IPS DF 4.7 (cell line): ENCODE measurements around the gene R3HDM4.

ENCODE experiments used
- DNase-seq: peaks from one replicate; pipeline ENCODE4 v3.0.0-alpha.2; 2013; ENCODE audit warnings: low spot score; ENCODE audit errors: extremely low read depth

Gene R3HDM4

GRCh38 chr19:917323-918151 is 4.5 kb upstream of the R3HDM4 start, which contains the start of gene KISS1R:
Gene KISS1R (plus strand): TSS chr19:917333. CDS start chr19:917503, 170 bp downstream.
- DNase-seq = no peak

- no peak for DNase-seq
Measured at GRCh38 chr19:916645-917322, 3.8 kb upstream of the R3HDM4 start.

GRCh38 chr19:912181-913079 is 589 bp downstream of the R3HDM4 start:
- no peak for DNase-seq

- DNase-seq = no peak
Measured at GRCh38 chr19:911197-912033, 1.6 kb downstream of the R3HDM4 start.

GRCh38 chr19:907183-907853 is 5.7 kb downstream of the R3HDM4 start:
- no peak for DNase-seq

GRCh38 chr19:906480-906879 is 6.5 kb downstream of the R3HDM4 start:
- no peak for DNase-seq

GRCh38 chr19:904545-904944 is 8.5 kb downstream of the R3HDM4 start:
- DNase-seq = no peak

- no peak for DNase-seq
Measured at GRCh38 chr19:903266-903797, 9.7 kb downstream of the R3HDM4 start.

GRCh38 chr19:902446-903226 is 10.4 kb downstream of the R3HDM4 start:
- DNase-seq = no peak

- DNase-seq = no peak
Measured at GRCh38 chr19:902093-902370, 11.0 kb downstream of the R3HDM4 start.

- no peak for DNase-seq
Measured at GRCh38 chr19:901216-902092, 11.6 kb downstream of the R3HDM4 start.

GRCh38 chr19:900302-901111 is 12.5 kb downstream of the R3HDM4 start:
- no peak for DNase-seq

GRCh38 chr19:900043-900301 is 13.0 kb downstream of the R3HDM4 start:
- DNase-seq = no peak

GRCh38 chr19:899336-900042 is 13.5 kb downstream of the R3HDM4 start:
- no peak for DNase-seq

GRCh38 chr19:898663-899062 is 14.4 kb downstream of the R3HDM4 start:
- no peak for DNase-seq

- no peak for DNase-seq
Measured at GRCh38 chr19:897442-898039, 15.5 kb downstream of the R3HDM4 start.

GRCh38 chr19:896999-897398 is 16.0 kb downstream of the R3HDM4 start:
- no peak for DNase-seq
